ENCODE measurements around the gene DLGAP4.

DLGAP4 gene

GRCh38 chr20:36461600-36462439, 155.7 kb downstream of the DLGAP4 start:
- Histone ChIP-seq H3K36me3 (ENCODE audit: control insufficient read depth in 5 of 5, insufficient read depth in 5 of 5, low read length in 5 of 5) (no peaks in the 10 kb centered on the region), H3K4me1 (ENCODE audit: control insufficient read depth in 5 of 5, insufficient read depth in 5 of 5, low read length in 5 of 5) (peaks cover 9 to 57% (median 51%) of the 10 kb centered on the region in 5 donors), H3K27me3 (ENCODE audit: control insufficient read depth in 5 of 5, insufficient read depth in 4 of 5, low read length in 5 of 5) (no peaks in the 10 kb centered on the region), H3K9me3 (ENCODE audit: control insufficient read depth in 5 of 5, low read length in 5 of 5) (no peaks in the 10 kb centered on the region), H3K27ac (ENCODE audit: low read depth, low read length) (peak overlapping the region; percentile 95), H3K4me3 (ENCODE audit: low read depth in 1 of 5, low read length in 5 of 5) (peak overlapping the region; percentile 86 to 91 (median 88)), H3K9ac (ENCODE audit: low read length in 5 of 5) (peak overlapping the region; percentile 84 to 98 (median 96))

- Histone ChIP-seq H3K27me3 (ENCODE audit: control insufficient read depth in 5 of 5, insufficient read depth in 4 of 5, low read length in 5 of 5) (no peaks in the 10 kb centered on the region), H3K36me3 (ENCODE audit: control insufficient read depth in 5 of 5, insufficient read depth in 5 of 5, low read length in 5 of 5) (no peaks in the 10 kb centered on the region), H3K27ac (ENCODE audit: low read depth, low read length) (peak overlapping the region; percentile 95), H3K4me1 (ENCODE audit: control insufficient read depth in 5 of 5, insufficient read depth in 5 of 5, low read length in 5 of 5) (peaks cover 14 to 65% (median 59%) of the 10 kb centered on the region in 5 donors), H3K9me3 (ENCODE audit: control insufficient read depth in 5 of 5, low read length in 5 of 5) (no peaks in the 10 kb centered on the region), H3K4me3 (ENCODE audit: low read depth in 1 of 5, low read length in 5 of 5) (peak overlapping the region; percentile 86 to 91 (median 88)), H3K9ac (ENCODE audit: low read length in 5 of 5) (peak overlapping the region; percentile 84 to 98 (median 96))
Measured at GRCh38 chr20:36462440-36463211, 156.5 kb downstream of the DLGAP4 start.

GRCh38 chr20:36463212-36464061, 157.3 kb downstream of the DLGAP4 start:
- H3K4me3 ChIP-seq (ENCODE audit: low read depth in 1 of 5, low read length in 5 of 5): peak overlapping the region; percentile 69 to 91 (median 86)
- no peaks in the 10 kb centered on the region for H3K36me3 ChIP-seq (ENCODE audit: control insufficient read depth in 5 of 5, insufficient read depth in 5 of 5, low read length in 5 of 5)
- H3K9me3 ChIP-seq (ENCODE audit: control insufficient read depth in 5 of 5, low read length in 5 of 5): no peaks in the 10 kb centered on the region
- peak overlapping the region; percentile 95 for H3K27ac ChIP-seq (ENCODE audit: low read depth, low read length)
- peak overlapping the region; percentile 6 to 98 (median 96) for H3K9ac ChIP-seq (ENCODE audit: low read length in 5 of 5)
- no peaks in the 10 kb centered on the region for H3K27me3 ChIP-seq (ENCODE audit: control insufficient read depth in 5 of 5, insufficient read depth in 4 of 5, low read length in 5 of 5)
- peaks cover 21 to 73% (median 67%) of the 10 kb centered on the region in 5 donors for H3K4me1 ChIP-seq (ENCODE audit: control insufficient read depth in 5 of 5, insufficient read depth in 5 of 5, low read length in 5 of 5)

- peak overlapping the region in 3 of 5 donors; percentile 17 to 60 (median 51) for H3K9ac ChIP-seq (ENCODE audit: low read length in 5 of 5)
- no peaks in the 10 kb centered on the region for H3K9me3 ChIP-seq (ENCODE audit: control insufficient read depth in 5 of 5, low read length in 5 of 5)
- no peaks in the 10 kb centered on the region for H3K27me3 ChIP-seq (ENCODE audit: control insufficient read depth in 5 of 5, insufficient read depth in 4 of 5, low read length in 5 of 5)
- H3K4me1 ChIP-seq (ENCODE audit: control insufficient read depth in 5 of 5, insufficient read depth in 5 of 5, low read length in 5 of 5): peaks cover 28 to 89% (median 81%) of the 10 kb centered on the region in 5 donors
- H3K4me3 ChIP-seq (ENCODE audit: low read depth in 1 of 5, low read length in 5 of 5): peak overlapping the region in 1 of 5 donors; percentile 33
- H3K36me3 ChIP-seq (ENCODE audit: control insufficient read depth in 5 of 5, insufficient read depth in 5 of 5, low read length in 5 of 5): no peaks in the 10 kb centered on the region
- peak overlapping the region; percentile 86 for H3K27ac ChIP-seq (ENCODE audit: low read depth, low read length)
Measured at GRCh38 chr20:36465109-36466080, 159.3 kb downstream of the DLGAP4 start.

- no peaks in the 10 kb centered on the region for H3K36me3 ChIP-seq (ENCODE audit: control insufficient read depth in 5 of 5, insufficient read depth in 5 of 5, low read length in 5 of 5)
- H3K9ac ChIP-seq (ENCODE audit: low read length in 5 of 5): peak overlapping the region in 2 of 5 donors; percentile 9 to 58
- no peak overlapping the region for H3K4me3 ChIP-seq (ENCODE audit: low read depth in 1 of 5, low read length in 5 of 5)
- peaks cover 28 to 83% (median 76%) of the 10 kb centered on the region in 5 donors for H3K4me1 ChIP-seq (ENCODE audit: control insufficient read depth in 5 of 5, insufficient read depth in 5 of 5, low read length in 5 of 5)
- peak overlapping the region; percentile 86 for H3K27ac ChIP-seq (ENCODE audit: low read depth, low read length)
- H3K27me3 ChIP-seq (ENCODE audit: control insufficient read depth in 5 of 5, insufficient read depth in 4 of 5, low read length in 5 of 5): no peaks in the 10 kb centered on the region
- H3K9me3 ChIP-seq (ENCODE audit: control insufficient read depth in 5 of 5, low read length in 5 of 5): no peaks in the 10 kb centered on the region
Measured at GRCh38 chr20:36466089-36466488, 159.9 kb downstream of the DLGAP4 start.

GRCh38 chr20:36467076-36467999, 161.2 kb downstream of the DLGAP4 start:
- Histone ChIP-seq H3K27ac (ENCODE audit: low read depth, low read length) (peak overlapping the region; percentile 86), H3K9me3 (ENCODE audit: control insufficient read depth in 5 of 5, low read length in 5 of 5) (no peaks in the 10 kb centered on the region), H3K36me3 (ENCODE audit: control insufficient read depth in 5 of 5, insufficient read depth in 5 of 5, low read length in 5 of 5) (no peaks in the 10 kb centered on the region), H3K4me3 (ENCODE audit: low read depth in 1 of 5, low read length in 5 of 5) (peak overlapping the region in 1 of 5 donors; percentile 4), H3K27me3 (ENCODE audit: control insufficient read depth in 5 of 5, insufficient read depth in 4 of 5, low read length in 5 of 5) (no peaks in the 10 kb centered on the region), H3K9ac (ENCODE audit: low read length in 5 of 5) (peak overlapping the region in 4 of 5 donors; percentile 12 to 40 (median 34)), H3K4me1 (ENCODE audit: control insufficient read depth in 5 of 5, insufficient read depth in 5 of 5, low read length in 5 of 5) (peaks cover 30 to 86% (median 81%) of the 10 kb centered on the region in 5 donors)

GRCh38 chr20:36468149-36469000, 162.2 kb downstream of the DLGAP4 start:
- H3K4me3 ChIP-seq (ENCODE audit: low read depth in 1 of 5, low read length in 5 of 5): no peak overlapping the region
- H3K9ac ChIP-seq (ENCODE audit: low read length in 5 of 5): peak overlapping the region in 4 of 5 donors; percentile 12 to 58 (median 38)
- H3K9me3 ChIP-seq (ENCODE audit: control insufficient read depth in 5 of 5, low read length in 5 of 5): no peaks in the 10 kb centered on the region
- no peaks in the 10 kb centered on the region for H3K27me3 ChIP-seq (ENCODE audit: control insufficient read depth in 5 of 5, insufficient read depth in 4 of 5, low read length in 5 of 5)
- no peaks in the 10 kb centered on the region for H3K36me3 ChIP-seq (ENCODE audit: control insufficient read depth in 5 of 5, insufficient read depth in 5 of 5, low read length in 5 of 5)
- H3K4me1 ChIP-seq (ENCODE audit: control insufficient read depth in 5 of 5, insufficient read depth in 5 of 5, low read length in 5 of 5): peaks cover 33 to 86% (median 79%) of the 10 kb centered on the region in 5 donors
- H3K27ac ChIP-seq (ENCODE audit: low read depth, low read length): peak overlapping the region; percentile 86

Measured in subcutaneous abdominal adipose tissue (tissue), 5 donors.